H4 (cell line): ENCODE results near the gene COX14. TPM values are rescaled to one million over a fixed set of nuclear protein-coding genes. Genes with fewer than 3 reads are reported as not detected.
A peak's percentile ranks its signal among the peaks of the same experiment; 100 is the strongest.
"Not testable (repeated sequence)": the region's sequence is repeated elsewhere in the genome, so short reads cannot be mapped to it uniquely, and the experiment has no call there.

Experiments
- DNase-seq: peaks from one replicate; pipeline ENCODE4 v3.0.0-alpha.2; 2015; ENCODE audit warnings: low spot score
- total RNA-seq: library from RNA; depleted of rRNA; stranded (reverse); fragments of >200 nt; shearing (Covaris generic); gene quantifications from 2 replicates; pipeline ENCODE4 v1.2.3, GENCODE V29; 2014; rRNA removed

The COX14 gene
- 64.8 and 70.3 TPM in 2 replicates for total RNA-seq

- DNase-seq: peak; percentile 98
These were observed at the start of gene COX14 for GRCh38 chr12:50111693-50112455. Gene COX14, plus strand, starts transcription at chr12:50112236. Its CDS starts 7,808 bp downstream, at chr12:50120044.

- no peak for DNase-seq
These were observed 49.1 kb upstream of the COX14 start for GRCh38 chr12:50062728-50063460.

- no peak for DNase-seq
These were observed 46.2 kb upstream of the COX14 start for GRCh38 chr12:50065726-50066310.

GRCh38 chr12:50066402-50066801, 45.6 kb upstream of the COX14 start:
- DNase-seq: peak; percentile 54

GRCh38 chr12:50069069-50069468, 43.0 kb upstream of the COX14 start:
- DNase-seq: no peak

GRCh38 chr12:50069539-50069938, 42.5 kb upstream of the COX14 start:
- no peak for DNase-seq

GRCh38 chr12:50070314-50071060, 41.5 kb upstream of the COX14 start:
- DNase-seq: peak; percentile 75

GRCh38 chr12:50072198-50072907, 39.7 kb upstream of the COX14 start:
- no peak for DNase-seq

- DNase-seq: no peak
These were observed 38.8 kb upstream of the COX14 start for GRCh38 chr12:50073206-50073605.

GRCh38 chr12:50073712-50074111, 38.3 kb upstream of the COX14 start:
- DNase-seq: no peak

- peak; percentile 75 for DNase-seq
These were observed 36.9 kb upstream of the COX14 start for GRCh38 chr12:50074936-50075807.

GRCh38 chr12:50075808-50076170, 36.2 kb upstream of the COX14 start:
- no peak for DNase-seq

- no peak for DNase-seq
These were observed 34.9 kb upstream of the COX14 start for GRCh38 chr12:50077099-50077498.

- no peak for DNase-seq
These were observed 33.8 kb upstream of the COX14 start for GRCh38 chr12:50078281-50078680.

GRCh38 chr12:50079771-50080170, 32.3 kb upstream of the COX14 start:
- DNase-seq: no peak

GRCh38 chr12:50081096-50081808, 30.8 kb upstream of the COX14 start:
- DNase-seq: no peak

- no peak for DNase-seq
These were observed 29.4 kb upstream of the COX14 start for GRCh38 chr12:50082644-50083043.

GRCh38 chr12:50083301-50083700, 28.7 kb upstream of the COX14 start:
- DNase-seq: no peak

- not testable (repeated sequence) for DNase-seq
These were observed 27.6 kb upstream of the COX14 start for GRCh38 chr12:50084409-50084774.
